ENCODE results near the gene BRD1.

DNA sequence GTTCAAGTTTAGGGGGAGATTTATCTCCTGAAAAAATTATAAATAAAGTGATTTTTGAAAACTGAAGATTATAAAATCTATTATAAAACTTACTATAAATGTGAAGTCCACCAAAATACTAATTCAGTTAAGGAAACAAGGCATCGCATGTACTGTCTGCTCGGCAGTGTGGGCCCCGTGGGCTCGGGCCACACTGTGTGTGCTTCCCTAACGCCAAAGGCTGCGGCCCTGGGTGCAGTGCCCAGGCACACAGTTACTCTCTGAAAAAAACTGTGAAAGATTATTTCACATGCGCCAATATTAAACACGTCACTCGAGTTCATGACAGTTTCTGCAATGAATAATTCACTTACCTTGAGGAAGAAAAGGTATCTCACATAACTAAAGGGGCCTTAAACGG lies 39.8 kb downstream of the BRD1 start:
- TF ChIP-seq, protein P1, sequence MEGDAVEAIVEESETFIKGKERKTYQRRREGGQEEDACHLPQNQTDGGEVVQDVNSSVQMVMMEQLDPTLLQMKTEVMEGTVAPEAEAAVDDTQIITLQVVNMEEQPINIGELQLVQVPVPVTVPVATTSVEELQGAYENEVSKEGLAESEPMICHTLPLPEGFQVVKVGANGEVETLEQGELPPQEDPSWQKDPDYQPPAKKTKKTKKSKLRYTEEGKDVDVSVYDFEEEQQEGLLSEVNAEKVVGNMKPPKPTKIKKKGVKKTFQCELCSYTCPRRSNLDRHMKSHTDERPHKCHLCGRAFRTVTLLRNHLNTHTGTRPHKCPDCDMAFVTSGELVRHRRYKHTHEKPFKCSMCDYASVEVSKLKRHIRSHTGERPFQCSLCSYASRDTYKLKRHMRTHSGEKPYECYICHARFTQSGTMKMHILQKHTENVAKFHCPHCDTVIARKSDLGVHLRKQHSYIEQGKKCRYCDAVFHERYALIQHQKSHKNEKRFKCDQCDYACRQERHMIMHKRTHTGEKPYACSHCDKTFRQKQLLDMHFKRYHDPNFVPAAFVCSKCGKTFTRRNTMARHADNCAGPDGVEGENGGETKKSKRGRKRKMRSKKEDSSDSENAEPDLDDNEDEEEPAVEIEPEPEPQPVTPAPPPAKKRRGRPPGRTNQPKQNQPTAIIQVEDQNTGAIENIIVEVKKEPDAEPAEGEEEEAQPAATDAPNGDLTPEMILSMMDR (IDR thresholded peaks at IDR 0.05; ENCODE audit: poor library complexity, severe bottlenecking): no peak
- TF ChIP-seq POLR2AphosphoS5 (IDR thresholded peaks at IDR 0.05): no peak
- TF ChIP-seq, protein P2, sequence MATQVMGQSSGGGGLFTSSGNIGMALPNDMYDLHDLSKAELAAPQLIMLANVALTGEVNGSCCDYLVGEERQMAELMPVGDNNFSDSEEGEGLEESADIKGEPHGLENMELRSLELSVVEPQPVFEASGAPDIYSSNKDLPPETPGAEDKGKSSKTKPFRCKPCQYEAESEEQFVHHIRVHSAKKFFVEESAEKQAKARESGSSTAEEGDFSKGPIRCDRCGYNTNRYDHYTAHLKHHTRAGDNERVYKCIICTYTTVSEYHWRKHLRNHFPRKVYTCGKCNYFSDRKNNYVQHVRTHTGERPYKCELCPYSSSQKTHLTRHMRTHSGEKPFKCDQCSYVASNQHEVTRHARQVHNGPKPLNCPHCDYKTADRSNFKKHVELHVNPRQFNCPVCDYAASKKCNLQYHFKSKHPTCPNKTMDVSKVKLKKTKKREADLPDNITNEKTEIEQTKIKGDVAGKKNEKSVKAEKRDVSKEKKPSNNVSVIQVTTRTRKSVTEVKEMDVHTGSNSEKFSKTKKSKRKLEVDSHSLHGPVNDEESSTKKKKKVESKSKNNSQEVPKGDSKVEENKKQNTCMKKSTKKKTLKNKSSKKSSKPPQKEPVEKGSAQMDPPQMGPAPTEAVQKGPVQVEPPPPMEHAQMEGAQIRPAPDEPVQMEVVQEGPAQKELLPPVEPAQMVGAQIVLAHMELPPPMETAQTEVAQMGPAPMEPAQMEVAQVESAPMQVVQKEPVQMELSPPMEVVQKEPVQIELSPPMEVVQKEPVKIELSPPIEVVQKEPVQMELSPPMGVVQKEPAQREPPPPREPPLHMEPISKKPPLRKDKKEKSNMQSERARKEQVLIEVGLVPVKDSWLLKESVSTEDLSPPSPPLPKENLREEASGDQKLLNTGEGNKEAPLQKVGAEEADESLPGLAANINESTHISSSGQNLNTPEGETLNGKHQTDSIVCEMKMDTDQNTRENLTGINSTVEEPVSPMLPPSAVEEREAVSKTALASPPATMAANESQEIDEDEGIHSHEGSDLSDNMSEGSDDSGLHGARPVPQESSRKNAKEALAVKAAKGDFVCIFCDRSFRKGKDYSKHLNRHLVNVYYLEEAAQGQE (IDR thresholded peaks at IDR 0.05; ENCODE audit: borderline replicate concordance): no peak

Data from neural cell (in vitro differentiated cells).